Suprapubic skin (tissue), 3 donors: Measurements from ENCODE around the gene HOXB6.

Source experiments
- EP300 ChIP-seq: sonication (generic); formaldehyde crosslinking; IDR thresholded peaks from one replicate; pipeline ENCODE4 v1.6.1; 2017; ENCODE audit warnings: antibody characterized with exemption
- POLR2A ChIP-seq, 2 donors: fragments of 450-650 bp; IDR thresholded peaks; one replicate each; pipeline ENCODE4 v1.6.1; 2017; ENCODE audit warnings: antibody characterized with exemption in 2 of 2, mild to moderate bottlenecking in 2 of 2, moderate library complexity in 2 of 2
- TF ChIP-seq, protein P1 (sequence below), 2 donors: fragments of 200-600 bp in 1 of 2; fragments of 450-650 bp in 1 of 2; sonication (generic) in 1 of 2; IDR thresholded peaks; one replicate each; pipeline ENCODE4 v1.5.1; 2016 to 2019; ENCODE audit warnings: antibody characterized with exemption in 2 of 2, mild to moderate bottlenecking in 1 of 2, moderate library complexity in 1 of 2

GRCh38 chr17:48549914-48550501 is 54.8 kb downstream of the HOXB6 start:
- TF ChIP-seq, protein P1, sequence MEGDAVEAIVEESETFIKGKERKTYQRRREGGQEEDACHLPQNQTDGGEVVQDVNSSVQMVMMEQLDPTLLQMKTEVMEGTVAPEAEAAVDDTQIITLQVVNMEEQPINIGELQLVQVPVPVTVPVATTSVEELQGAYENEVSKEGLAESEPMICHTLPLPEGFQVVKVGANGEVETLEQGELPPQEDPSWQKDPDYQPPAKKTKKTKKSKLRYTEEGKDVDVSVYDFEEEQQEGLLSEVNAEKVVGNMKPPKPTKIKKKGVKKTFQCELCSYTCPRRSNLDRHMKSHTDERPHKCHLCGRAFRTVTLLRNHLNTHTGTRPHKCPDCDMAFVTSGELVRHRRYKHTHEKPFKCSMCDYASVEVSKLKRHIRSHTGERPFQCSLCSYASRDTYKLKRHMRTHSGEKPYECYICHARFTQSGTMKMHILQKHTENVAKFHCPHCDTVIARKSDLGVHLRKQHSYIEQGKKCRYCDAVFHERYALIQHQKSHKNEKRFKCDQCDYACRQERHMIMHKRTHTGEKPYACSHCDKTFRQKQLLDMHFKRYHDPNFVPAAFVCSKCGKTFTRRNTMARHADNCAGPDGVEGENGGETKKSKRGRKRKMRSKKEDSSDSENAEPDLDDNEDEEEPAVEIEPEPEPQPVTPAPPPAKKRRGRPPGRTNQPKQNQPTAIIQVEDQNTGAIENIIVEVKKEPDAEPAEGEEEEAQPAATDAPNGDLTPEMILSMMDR (IDR thresholded peaks at IDR 0.05) = no peak
- TF ChIP-seq POLR2A (IDR thresholded peaks at IDR 0.05) (no peak), EP300 (no peak)
